H1 (cell line): ENCODE results near the gene TBCE. TPM values are rescaled to one million over a fixed set of nuclear protein-coding genes. Genes with fewer than 3 reads are reported as not detected.

ENCODE experiments used
- CHD2 ChIP-seq: IDR thresholded peaks from 2 replicates; pipeline ENCODE4 v1.6.1; 2012; ENCODE audit warnings: low read length, improper control_type of control experiment
- KDM5A ChIP-seq: fragments of 200-600 bp; IDR thresholded peaks from 2 replicates; pipeline ENCODE4 v1.7.1; 2012; ENCODE audit warnings: mild to moderate bottlenecking, low read length, inconsistent platforms, mixed read lengths
- RNF2 ChIP-seq: fragments of 200-900, 300-1000 bp; sonication (generic); IDR thresholded peaks from 2 replicates; pipeline ENCODE4 v1.7.1; 2016; ENCODE audit warnings: borderline replicate concordance, low read depth, mild to moderate bottlenecking, antibody characterized with exemption, low read length; ENCODE audit not compliant: poor library complexity, severe bottlenecking; ENCODE audit errors: missing control alignments
- SP2 ChIP-seq: IDR thresholded peaks from 2 replicates; pipeline ENCODE4 v1.6.1; 2012; ENCODE audit warnings: mild to moderate bottlenecking, low read length, inconsistent platforms
- polyA plus RNA-seq, 7 experiments: library from polyadenylated mRNA; depleted of rRNA in 3 of 7; stranded (reverse) in 5 of 7; unstranded in 2 of 7; fragments of >200 nt in 5 of 7; fragments of 200-250 nt in 2 of 7; gene quantifications; 1 replicate in 5 of 7; 2 replicates in 1 of 7; 4 replicates in 1 of 7; pipeline versions ENCODE4 v1.2.1 to v1.2.3, GENCODE V29; 2011 to 2013; ENCODE audit warnings: missing spikeins in 2 of 7, mixed read lengths in 2 of 7
- total RNA-seq: library from RNA; stranded (reverse); fragmentation: NEBNext Ultra II Directional; extraction: Animal tissue kit (Norgen Biotek cat#: 25700); gene quantifications from 2 replicates; pipeline ENCODE4 v1.2.1, GENCODE V29; 2021

The TBCE gene
- total and polyA plus RNA-seq, 2 of the 8 experiments (the other 6 are each of a cell fraction or from before 2014, with no cell fraction given), result 22.7 to 42.9 TPM

DNA sequence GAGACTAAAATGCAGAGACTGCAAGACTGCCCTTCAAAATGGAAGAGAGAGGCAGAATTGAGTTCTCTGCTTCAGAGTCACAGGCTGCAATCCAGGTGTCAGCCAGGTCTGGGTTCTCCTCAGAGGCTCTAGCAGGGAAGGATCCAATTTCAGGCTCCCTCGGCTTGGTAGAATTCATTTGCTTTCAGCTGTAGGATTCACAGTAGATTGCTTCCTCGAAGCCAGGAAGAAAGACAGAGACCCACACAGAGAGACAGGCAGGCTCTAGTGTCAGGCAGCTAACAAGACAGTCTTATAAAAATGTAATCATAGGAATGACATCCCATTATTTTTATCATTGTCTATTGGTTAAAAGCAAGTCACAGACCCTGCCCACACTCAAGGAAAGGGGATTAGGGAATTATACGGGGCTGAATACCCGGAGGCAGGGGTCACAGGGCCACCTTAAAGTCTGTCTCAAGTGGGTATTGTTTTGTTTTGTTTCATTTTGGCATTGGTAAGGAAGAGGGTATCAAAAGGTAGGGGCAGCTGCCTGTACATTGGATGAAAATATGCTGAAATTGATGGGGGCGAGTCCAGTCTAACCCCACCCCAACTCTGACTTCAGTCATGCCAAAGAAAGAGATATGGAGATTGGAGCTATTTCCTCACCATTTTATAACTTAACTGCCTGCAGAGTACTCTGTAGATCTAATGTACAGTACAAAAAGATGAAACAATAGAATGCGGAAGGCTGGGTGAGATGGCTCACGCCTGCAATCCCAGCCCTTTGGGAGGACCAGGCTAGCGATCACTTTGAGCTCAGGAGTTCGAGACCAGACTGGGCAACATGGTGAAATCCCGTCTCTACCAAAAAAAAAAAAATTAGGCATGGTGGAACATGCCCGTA is 9.5 kb upstream of the TBCE start (continued):
- TF ChIP-seq RNF2 (no peak), KDM5A (no peak), SP2 (no peak), CHD2 (no peak)
